GM23248 (cell line): ENCODE measurements around the gene SLC11A1. TPM values are rescaled to one million over a fixed set of nuclear protein-coding genes. Genes with fewer than 3 reads are reported as not detected.

Experiments used
- DNase-seq: peaks from one replicate; pipeline ENCODE4 v3.0.0-alpha.2; 2015
- H2AFZ ChIP-seq: fragments of 200-600 bp; sonication (generic); 2 replicates; pipeline ENCODE4 v1.6.1; 2016; ENCODE audit warnings: antibody characterized with exemption
- H3F3A ChIP-seq: fragments of 200-600 bp; sonication (generic); 2 replicates; pipeline ENCODE4 v1.6.1; 2016; ENCODE audit warnings: mild to moderate bottlenecking, antibody characterized with exemption, mixed run types; ENCODE audit not compliant: insufficient read depth
- H3K27ac ChIP-seq: fragments of 200-600 bp; sonication (generic); 2 replicates; pipeline ENCODE4 v1.5.1; 2016; ENCODE audit warnings: mild to moderate bottlenecking
- H3K27me3 ChIP-seq: fragments of 200-600 bp; sonication (generic); replicated peaks from 2 replicates; pipeline ENCODE4 v1.6.1; 2016; ENCODE audit warnings: mild to moderate bottlenecking; ENCODE audit not compliant: insufficient read depth
- H3K36me3 ChIP-seq: fragments of 200-600 bp; sonication (generic); 2 replicates; pipeline ENCODE4 v1.6.1; 2016; ENCODE audit warnings: low read depth, mild to moderate bottlenecking
- H3K4me1 ChIP-seq: fragments of 200-600 bp; sonication (generic); 2 replicates; pipeline ENCODE4 v1.6.1; 2016; ENCODE audit warnings: mild to moderate bottlenecking; ENCODE audit not compliant: insufficient read depth
- H3K4me2 ChIP-seq: fragments of 200-600 bp; sonication (generic); one replicate; pipeline ENCODE4 v1.6.1; 2016; ENCODE audit warnings: mild to moderate bottlenecking; ENCODE audit not compliant: unreplicated experiment
- H3K4me3 ChIP-seq: fragments of 200-600 bp; sonication (generic); 2 replicates; pipeline ENCODE4 v1.5.1; 2016; ENCODE audit warnings: mild to moderate bottlenecking
- H3K79me2 ChIP-seq: fragments of 200-600 bp; sonication (generic); 2 replicates; pipeline ENCODE4 v1.6.1; 2016; ENCODE audit warnings: mild to moderate bottlenecking; ENCODE audit not compliant: insufficient read depth
- H3K9ac ChIP-seq: fragments of 200-600 bp; sonication (generic); 2 replicates; pipeline ENCODE4 v1.6.1; 2016; ENCODE audit warnings: mild to moderate bottlenecking
- H3K9me2 ChIP-seq: fragments of 200-600 bp; sonication (generic); 2 replicates; pipeline ENCODE4 v1.6.1; 2016; ENCODE audit warnings: mixed run types, mild to moderate bottlenecking, moderate library complexity; ENCODE audit not compliant: insufficient read depth
- H3K9me3 ChIP-seq: fragments of 200-600 bp; sonication (generic); one replicate; pipeline ENCODE4 v1.6.1; 2017; ENCODE audit warnings: low read depth
- H4K20me1 ChIP-seq: fragments of 200-600 bp; sonication (generic); 2 replicates; pipeline ENCODE4 v1.6.0; 2016; ENCODE audit not compliant: insufficient read depth
- EZH2 ChIP-seq: fragments of 200-600 bp; sonication (generic); IDR thresholded peaks from 2 replicates; pipeline ENCODE4 v1.6.1; 2018; ENCODE audit warnings: antibody characterized with exemption, mild to moderate bottlenecking; ENCODE audit not compliant: insufficient read depth, poor library complexity, severe bottlenecking
- EZH2phosphoT487 ChIP-seq: fragments of 200-600 bp; sonication (generic); IDR thresholded peaks from 2 replicates; pipeline ENCODE4 v1.6.1; 2018; ENCODE audit warnings: antibody characterized with exemption, moderate library complexity, mild to moderate bottlenecking, low read depth; ENCODE audit not compliant: insufficient read depth
- WGBS, 2 experiments: methylation state at CpG; one replicate each; pipeline ENCODE4 v1.1.6; 2015 to 2017; ENCODE audit warnings: low lambda C conversion rate in 2 of 2, low coverage in 1 of 2; ENCODE audit errors: missing lambda C conversion rate in 2 of 2; 5-methylcytosine and 5-hydroxymethylcytosine counted together
- in situ Hi-C: fragments of 300-500 bp; cut with MboI; formaldehyde crosslinking; loops from 2 replicates; pipeline ENCODE4 v1.15.0; 2020
- polyA plus RNA-seq: library from polyadenylated mRNA; unstranded; fragments of >200 nt; fragmentation: Nextera tagmentation; extraction: Ambion mirVana; gene quantifications from 2 replicates; pipeline ENCODE4 v1.2.1, GENCODE V29; 2016
- total RNA-seq: library from RNA; depleted of rRNA; stranded (reverse); fragments of >200 nt; shearing (Covaris generic); gene quantifications from 2 replicates; pipeline ENCODE4 v1.2.3, GENCODE V29; 2014

The SLC11A1 gene
- total and polyA plus RNA-seq, 2 experiments from 2014 or later = 0.16 TPM; not detected in 1

GRCh38 chr2:218370410-218371063, 11.5 kb upstream of the SLC11A1 start:
- Histone ChIP-seq H2AFZ (no peak overlapping the region), H3F3A (no peaks in the 10 kb centered on the region), H3K4me1 (0 out of 2 replicates have a peak, but pooled peaks cover 7% of the 10 kb centered on the region), H3K9ac (no peak overlapping the region), H3K4me2 (no peak overlapping the region), H3K9me2 (no peaks in the 10 kb centered on the region), H3K36me3 (no peaks in the 10 kb centered on the region), H3K9me3 (no peaks in the 10 kb centered on the region), H3K4me3 (no peak overlapping the region), H4K20me1 (no peaks in the 10 kb centered on the region), H3K79me2 (no peaks in the 10 kb centered on the region), H3K27ac (no peak overlapping the region), H3K27me3 (0 out of 2 replicates have a peak, but pooled peaks cover 4% of the 10 kb centered on the region)
- TF ChIP-seq EZH2 (no peak), EZH2phosphoT487 (no peak)
- WGBS, 2 experiments = 73 to 76% methylated on average over 11 of the region's 11 CpGs
- in situ Hi-C loops = no loop called here
- no peak for DNase-seq

GRCh38 chr2:218371983-218372350, 10.1 kb upstream of the SLC11A1 start:
- TF ChIP-seq EZH2phosphoT487 (no peak), EZH2 (no peak)
- 0 out of 2 replicates have a peak, but pooled peaks cover 7% of the 10 kb centered on the region for H3K4me1 ChIP-seq
- in situ Hi-C loops = no loop called here
- no peaks in the 10 kb centered on the region for H3K9me2 ChIP-seq
- no peaks in the 10 kb centered on the region for H3F3A ChIP-seq
- no peak overlapping the region for H3K4me3 ChIP-seq
- H3K4me2 ChIP-seq = no peak overlapping the region
- no peak for DNase-seq
- H3K27ac ChIP-seq = no peak overlapping the region
- H4K20me1 ChIP-seq = no peaks in the 10 kb centered on the region
- H3K9ac ChIP-seq = no peak overlapping the region
- no peaks in the 10 kb centered on the region for H3K9me3 ChIP-seq
- no peaks in the 10 kb centered on the region for H3K36me3 ChIP-seq
- H3K27me3 ChIP-seq = 0 out of 2 replicates have a peak, but pooled peaks cover 4% of the 10 kb centered on the region
- H2AFZ ChIP-seq = no peak overlapping the region
- H3K79me2 ChIP-seq = no peaks in the 10 kb centered on the region

- no peak for DNase-seq
- no peaks in the 10 kb centered on the region for H3K79me2 ChIP-seq
- no peaks in the 10 kb centered on the region for H3K9me3 ChIP-seq
- no peaks in the 10 kb centered on the region for H3F3A ChIP-seq
- no peak overlapping the region for H2AFZ ChIP-seq
- H3K4me1 ChIP-seq = 0 out of 2 replicates have a peak, but pooled peaks cover 7% of the 10 kb centered on the region
- no peaks in the 10 kb centered on the region for H3K27me3 ChIP-seq
- H3K4me3 ChIP-seq = no peak overlapping the region
- no peak overlapping the region for H3K4me2 ChIP-seq
- H3K9me2 ChIP-seq = no peaks in the 10 kb centered on the region
- H3K9ac ChIP-seq = no peak overlapping the region
- no peak for TF ChIP-seq EZH2
- no peak for TF ChIP-seq EZH2phosphoT487
- 47 to 54% methylated on average over 4 of the region's 4 CpGs for WGBS, 2 experiments
- in situ Hi-C loops = no loop called here
- H3K36me3 ChIP-seq = no peaks in the 10 kb centered on the region
- no peaks in the 10 kb centered on the region for H4K20me1 ChIP-seq
- no peak overlapping the region for H3K27ac ChIP-seq
These were observed 7.3 kb upstream of the SLC11A1 start for GRCh38 chr2:218374795-218375194.

GRCh38 chr2:218375212-218375611, 6.9 kb upstream of the SLC11A1 start:
- no peak for TF ChIP-seq EZH2
- no peak for TF ChIP-seq EZH2phosphoT487
- H3K27ac ChIP-seq = no peak overlapping the region
- no peaks in the 10 kb centered on the region for H3K9me3 ChIP-seq
- H3K4me1 ChIP-seq = 0 out of 2 replicates have a peak, but pooled peaks cover 7% of the 10 kb centered on the region
- no peak overlapping the region for H3K4me2 ChIP-seq
- 5 to 7% methylated on average over 2 of the region's 2 CpGs for WGBS, 2 experiments
- no peaks in the 10 kb centered on the region for H3K36me3 ChIP-seq
- H3K4me3 ChIP-seq = no peak overlapping the region
- H4K20me1 ChIP-seq = no peaks in the 10 kb centered on the region
- no peaks in the 10 kb centered on the region for H3F3A ChIP-seq
- in situ Hi-C loops = no loop called here
- H3K9ac ChIP-seq = no peak overlapping the region
- no peaks in the 10 kb centered on the region for H3K27me3 ChIP-seq
- peak; percentile 53 for DNase-seq
- H2AFZ ChIP-seq = no peak overlapping the region
- no peaks in the 10 kb centered on the region for H3K79me2 ChIP-seq
- H3K9me2 ChIP-seq = no peaks in the 10 kb centered on the region
